ENCODE measurements around the gene BLOC1S4. TPM values are rescaled to one million over a fixed set of nuclear protein-coding genes. Genes with fewer than 3 reads are reported as not detected.
"Not testable (repeated sequence)": the region's sequence is repeated elsewhere in the genome, so short reads cannot be mapped to it uniquely, and the experiment has no call there.

Gene BLOC1S4
- total RNA-seq, 1 donor from 2014 or later = 17.4 TPM

- intact Hi-C loops (cut with micrococcal nuclease) = no loop called here
Observed at GRCh38 chr4:6733358-6734164, 17.6 kb downstream of the BLOC1S4 start.

GRCh38 chr4:6734165-6734786 lies 18.3 kb downstream of the BLOC1S4 start:
- intact Hi-C loops (cut with micrococcal nuclease) = no loop called here

- intact Hi-C loops (cut with micrococcal nuclease) = no loop called here
Observed at GRCh38 chr4:6739920-6740319, 23.9 kb downstream of the BLOC1S4 start.

GRCh38 chr4:6740347-6740746 lies 24.4 kb downstream of the BLOC1S4 start:
- intact Hi-C loops (cut with micrococcal nuclease) = no loop called here

GRCh38 chr4:6742507-6742906 lies 26.5 kb downstream of the BLOC1S4 start:
- intact Hi-C loops (cut with micrococcal nuclease) = no loop called here

- intact Hi-C loops (cut with micrococcal nuclease) = no loop called here
Observed at GRCh38 chr4:6742989-6743388, 27.0 kb downstream of the BLOC1S4 start.

GRCh38 chr4:6746721-6747293 lies 30.8 kb downstream of the BLOC1S4 start:
- intact Hi-C loops (cut with micrococcal nuclease) = no loop called here

GRCh38 chr4:6747294-6748051 lies 31.5 kb downstream of the BLOC1S4 start:
- intact Hi-C loops (cut with micrococcal nuclease) = no loop called here

GRCh38 chr4:6748286-6748685 lies 32.3 kb downstream of the BLOC1S4 start:
- intact Hi-C loops (cut with micrococcal nuclease) = no loop called here

GRCh38 chr4:6749340-6750171 lies 33.6 kb downstream of the BLOC1S4 start:
- intact Hi-C loops (cut with micrococcal nuclease) = no loop called here

GRCh38 chr4:6750286-6751221 lies 34.6 kb downstream of the BLOC1S4 start:
- intact Hi-C loops (cut with micrococcal nuclease) = no loop called here

- intact Hi-C loops (cut with micrococcal nuclease) = no loop called here
Observed at GRCh38 chr4:6751611-6752485, 35.9 kb downstream of the BLOC1S4 start.

- intact Hi-C loops (cut with micrococcal nuclease) = no loop called here
Observed at GRCh38 chr4:6752486-6752829, 36.5 kb downstream of the BLOC1S4 start.

GRCh38 chr4:6753103-6753560 lies 37.2 kb downstream of the BLOC1S4 start:
- intact Hi-C loops (cut with micrococcal nuclease) = no loop called here

GRCh38 chr4:6753891-6754290 lies 37.9 kb downstream of the BLOC1S4 start:
- intact Hi-C loops (cut with micrococcal nuclease) = no loop called here

GRCh38 chr4:6754481-6755087 lies 38.6 kb downstream of the BLOC1S4 start:
- intact Hi-C loops (cut with micrococcal nuclease) = no loop called here

- intact Hi-C loops (cut with micrococcal nuclease) = no loop called here
Observed at GRCh38 chr4:6755088-6755753, 39.2 kb downstream of the BLOC1S4 start.

GRCh38 chr4:6756345-6756744 lies 40.4 kb downstream of the BLOC1S4 start:
- intact Hi-C loops (cut with micrococcal nuclease) = not testable (repeated sequence)
